H1 (cell line): ENCODE measurements around the gene ZCCHC17. TPM values are rescaled to one million over a fixed set of nuclear protein-coding genes. Genes with fewer than 3 reads are reported as not detected.

Experiments
- CHD1 ChIP-seq: IDR thresholded peaks from 2 replicates; pipeline ENCODE4 v1.6.1; 2012; ENCODE audit warnings: low read depth, low read length, improper control_type of control experiment
- EP300 ChIP-seq, 2 experiments: IDR thresholded peaks; 1 replicate in 1 of 2; 2 replicates in 1 of 2; pipeline ENCODE4 v1.6.1; 2011 to 2012; ENCODE audit warnings: low read depth in 2 of 2, low read length in 2 of 2, mild to moderate bottlenecking in 2 of 2, borderline replicate concordance in 1 of 2, inconsistent platforms in 1 of 2, moderate library complexity in 1 of 2
- TBP ChIP-seq: IDR thresholded peaks from 2 replicates; pipeline ENCODE4 v1.6.1; 2011; ENCODE audit warnings: low read depth, low read length, improper control_type of control experiment
- polyA plus RNA-seq, 7 experiments: library from polyadenylated mRNA; depleted of rRNA in 3 of 7; stranded (reverse) in 5 of 7; unstranded in 2 of 7; fragments of >200 nt in 5 of 7; fragments of 200-250 nt in 2 of 7; gene quantifications; 1 replicate in 5 of 7; 2 replicates in 1 of 7; 4 replicates in 1 of 7; pipeline versions ENCODE4 v1.2.1 to v1.2.3, GENCODE V29; 2011 to 2013; ENCODE audit warnings: missing spikeins in 2 of 7, mixed read lengths in 2 of 7
- total RNA-seq: library from RNA; stranded (reverse); fragmentation: NEBNext Ultra II Directional; extraction: Animal tissue kit (Norgen Biotek cat#: 25700); gene quantifications from 2 replicates; pipeline ENCODE4 v1.2.1, GENCODE V29; 2021

ZCCHC17 gene
- total and polyA plus RNA-seq, 2 of the 8 experiments (the other 6 are each of a cell fraction or from before 2014, with no cell fraction given), result 51.6 to 59.3 TPM

DNA sequence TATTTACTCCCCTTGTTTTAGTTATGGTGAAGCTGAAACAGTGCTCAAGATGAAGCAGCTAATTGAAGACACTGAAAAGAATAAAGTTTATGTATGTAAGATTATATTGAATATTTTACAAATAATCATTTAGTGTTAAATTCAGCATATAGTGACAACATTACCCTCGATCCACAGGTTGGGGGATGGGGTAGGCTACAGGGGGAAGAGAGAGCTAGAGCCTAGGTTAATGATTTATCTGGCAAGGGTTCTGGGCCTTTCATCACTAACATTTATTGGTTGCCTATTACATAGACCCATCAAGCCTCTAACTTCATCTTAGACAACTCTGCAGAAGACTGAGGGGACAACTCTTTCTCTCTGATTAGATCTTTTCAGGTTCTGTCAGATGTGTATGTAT is 21.3 kb downstream of the ZCCHC17 start (continued):
- TF ChIP-seq TBP (no peak), CHD1 (no peak), EP300 (IDR thresholded peaks at IDR 0.05; ENCODE audit: borderline replicate concordance in 1 of 2, low read depth in 2 of 2, low read length in 2 of 2) (no peak)
